Smooth muscle cell (in vitro differentiated cells): ENCODE data around the gene CTNS. TPM values are rescaled to one million over a fixed set of nuclear protein-coding genes. Genes with fewer than 3 reads are reported as not detected.

ENCODE experiments used
- DNase-seq: peaks from one replicate; lab custom pipeline; 2025; ENCODE audit not compliant: unreplicated experiment; lab: John Stamatoyannopoulos, UW
- H2AFZ ChIP-seq: fragments of 200-600 bp; sonication (generic); 2 replicates; pipeline ENCODE4 v1.6.0; 2016; ENCODE audit warnings: antibody characterized with exemption, low read depth, mild to moderate bottlenecking
- H3F3A ChIP-seq: fragments of 200-600 bp; sonication (generic); 2 replicates; pipeline ENCODE4 v1.6.0; 2017; ENCODE audit warnings: antibody characterized with exemption, low read depth
- H3K27ac ChIP-seq: fragments of 200-600 bp; sonication (generic); 2 replicates; pipeline ENCODE4 v1.5.1; 2016; ENCODE audit warnings: low read depth, mild to moderate bottlenecking
- H3K27me3 ChIP-seq: fragments of 200-600 bp; sonication (generic); 2 replicates; pipeline ENCODE4 v1.6.1; 2016; ENCODE audit warnings: low read depth, mild to moderate bottlenecking
- H3K36me3 ChIP-seq: fragments of 200-600 bp; sonication (generic); 2 replicates; pipeline ENCODE4 v1.5.1; 2016; ENCODE audit warnings: low read depth
- H3K4me1 ChIP-seq: fragments of 200-600 bp; sonication (generic); 2 replicates; pipeline ENCODE4 v1.5.1; 2016; ENCODE audit warnings: low read depth
- H3K4me2 ChIP-seq: fragments of 200-600 bp; sonication (generic); 2 replicates; pipeline ENCODE4 v1.6.0; 2016; ENCODE audit warnings: mild to moderate bottlenecking
- H3K4me3 ChIP-seq: fragments of 200-600 bp; sonication (generic); 2 replicates; pipeline ENCODE4 v1.5.1; 2016; ENCODE audit warnings: mild to moderate bottlenecking
- H3K79me2 ChIP-seq: fragments of 200-600 bp; sonication (generic); 2 replicates; pipeline ENCODE4 v1.6.0; 2016; ENCODE audit warnings: low read depth, mild to moderate bottlenecking
- H3K9ac ChIP-seq: fragments of 200-600 bp; sonication (generic); 2 replicates; pipeline ENCODE4 v1.6.0; 2016; ENCODE audit warnings: low read depth
- H3K9me3 ChIP-seq: fragments of 200-600 bp; sonication (generic); replicated peaks from 2 replicates; pipeline ENCODE4 v1.5.1; 2016; ENCODE audit warnings: low read depth
- H4K20me1 ChIP-seq: fragments of 200-600 bp; sonication (generic); 2 replicates; pipeline ENCODE4 v1.6.0; 2016; ENCODE audit warnings: low read depth
- CTCF ChIP-seq: fragments of 200-600 bp; sonication (generic); IDR thresholded peaks from 2 replicates; pipeline ENCODE4 v1.5.1; 2017; ENCODE audit warnings: borderline replicate concordance, mild to moderate bottlenecking, antibody characterized with exemption; ENCODE audit not compliant: insufficient read depth, poor library complexity, severe bottlenecking
- WGBS: methylation state at CpG from one replicate; pipeline ENCODE4 v1.1.7; 2016; ENCODE audit warnings: low lambda C conversion rate; 5-methylcytosine and 5-hydroxymethylcytosine counted together
- polyA plus RNA-seq: library from polyadenylated mRNA; unstranded; fragments of >200 nt; fragmentation: Nextera tagmentation; extraction: Ambion mirVana; gene quantifications from 2 replicates; pipeline ENCODE4 v1.2.1, GENCODE V29; 2016
- total RNA-seq: library from RNA; depleted of rRNA; stranded (reverse); fragments of >200 nt; gene quantifications from 2 replicates; pipeline ENCODE4 v1.2.3, GENCODE V29; 2014

Gene CTNS
- total and polyA plus RNA-seq, 2 experiments from 2014 or later, result 13.7 to 24.9 TPM

- no peak for TF ChIP-seq CTCF
- no peak overlapping the region for H2AFZ ChIP-seq
- H3K79me2 ChIP-seq, result no peaks in the 10 kb centered on the region
- H3K4me1 ChIP-seq, result no peaks in the 10 kb centered on the region
- DNase-seq, result no peak
- no peak overlapping the region for H3K27ac ChIP-seq
- no peaks in the 10 kb centered on the region for H3F3A ChIP-seq
- H4K20me1 ChIP-seq, result no peaks in the 10 kb centered on the region
- H3K4me3 ChIP-seq, result no peak overlapping the region
- no peaks in the 10 kb centered on the region for H3K9me3 ChIP-seq
- H3K27me3 ChIP-seq, result no peaks in the 10 kb centered on the region
- WGBS, result 79% methylated on average over 14 of the region's 19 CpGs
- H3K9ac ChIP-seq, result no peak overlapping the region
- no peaks in the 10 kb centered on the region for H3K36me3 ChIP-seq
- H3K4me2 ChIP-seq, result no peak overlapping the region
Observed at GRCh38 chr17:3641717-3642486, 5.3 kb downstream of the CTNS start.

GRCh38 chr17:3643889-3644349, 7.4 kb downstream of the CTNS start:
- Histone ChIP-seq H2AFZ (no peak overlapping the region), H3K4me2 (no peak overlapping the region)

GRCh38 chr17:3645310-3645709, 8.8 kb downstream of the CTNS start:
- Histone ChIP-seq H3K4me1 (no peaks in the 10 kb centered on the region), H3K27me3 (no peaks in the 10 kb centered on the region), H3K27ac (no peak overlapping the region), H3K4me3 (no peak overlapping the region), H4K20me1 (no peaks in the 10 kb centered on the region), H3K9ac (no peak overlapping the region), H3F3A (no peaks in the 10 kb centered on the region), H3K9me3 (no peaks in the 10 kb centered on the region), H2AFZ (no peak overlapping the region), H3K79me2 (no peaks in the 10 kb centered on the region), H3K4me2 (no peak overlapping the region), H3K36me3 (no peaks in the 10 kb centered on the region)
- DNase-seq, result no peak
- TF ChIP-seq CTCF, result no peak
- WGBS, result 60% methylated on average over 5 of the region's 5 CpGs

More at GRCh38 chr17:3643889-3644349, 7.4 kb downstream of the CTNS start:
- DNase-seq, result no peak
- WGBS, result 94% methylated on average over 4 of the region's 4 CpGs
- Histone ChIP-seq H4K20me1 (no peaks in the 10 kb centered on the region), H3K36me3 (no peaks in the 10 kb centered on the region), H3K4me3 (no peak overlapping the region), H3K27ac (no peak overlapping the region), H3F3A (no peaks in the 10 kb centered on the region), H3K27me3 (no peaks in the 10 kb centered on the region), H3K9ac (no peak overlapping the region), H3K4me1 (no peaks in the 10 kb centered on the region), H3K9me3 (no peaks in the 10 kb centered on the region), H3K79me2 (no peaks in the 10 kb centered on the region)
- no peak for TF ChIP-seq CTCF

- no peak for TF ChIP-seq CTCF
- no peak overlapping the region for H3K9ac ChIP-seq
Observed at GRCh38 chr17:3647251-3647650, 10.7 kb downstream of the CTNS start.

More at GRCh38 chr17:3647251-3647650, 10.7 kb downstream of the CTNS start:
- H3K4me3 ChIP-seq, result no peak overlapping the region
- H4K20me1 ChIP-seq, result no peaks in the 10 kb centered on the region
- no peak overlapping the region for H3K4me2 ChIP-seq
- no peaks in the 10 kb centered on the region for H3K36me3 ChIP-seq
- no peaks in the 10 kb centered on the region for H3K79me2 ChIP-seq
- no peaks in the 10 kb centered on the region for H3K4me1 ChIP-seq
- H3K27ac ChIP-seq, result no peak overlapping the region
- no peaks in the 10 kb centered on the region for H3K27me3 ChIP-seq
- WGBS, result 84% methylated on average over 12 of the region's 12 CpGs
- no peaks in the 10 kb centered on the region for H3F3A ChIP-seq
- H2AFZ ChIP-seq, result no peak overlapping the region
- H3K9me3 ChIP-seq, result no peaks in the 10 kb centered on the region
- DNase-seq, result no peak
